GM21390 (cell line): ENCODE data around the gene UNK.

ENCODE experiments used
- ATAC-seq: cut with Tn5 transposase; IDR thresholded peaks from one replicate; pipeline ENCODE4 v1.9.1; 2021; ENCODE audit not compliant: unreplicated experiment

Gene UNK, protein sequence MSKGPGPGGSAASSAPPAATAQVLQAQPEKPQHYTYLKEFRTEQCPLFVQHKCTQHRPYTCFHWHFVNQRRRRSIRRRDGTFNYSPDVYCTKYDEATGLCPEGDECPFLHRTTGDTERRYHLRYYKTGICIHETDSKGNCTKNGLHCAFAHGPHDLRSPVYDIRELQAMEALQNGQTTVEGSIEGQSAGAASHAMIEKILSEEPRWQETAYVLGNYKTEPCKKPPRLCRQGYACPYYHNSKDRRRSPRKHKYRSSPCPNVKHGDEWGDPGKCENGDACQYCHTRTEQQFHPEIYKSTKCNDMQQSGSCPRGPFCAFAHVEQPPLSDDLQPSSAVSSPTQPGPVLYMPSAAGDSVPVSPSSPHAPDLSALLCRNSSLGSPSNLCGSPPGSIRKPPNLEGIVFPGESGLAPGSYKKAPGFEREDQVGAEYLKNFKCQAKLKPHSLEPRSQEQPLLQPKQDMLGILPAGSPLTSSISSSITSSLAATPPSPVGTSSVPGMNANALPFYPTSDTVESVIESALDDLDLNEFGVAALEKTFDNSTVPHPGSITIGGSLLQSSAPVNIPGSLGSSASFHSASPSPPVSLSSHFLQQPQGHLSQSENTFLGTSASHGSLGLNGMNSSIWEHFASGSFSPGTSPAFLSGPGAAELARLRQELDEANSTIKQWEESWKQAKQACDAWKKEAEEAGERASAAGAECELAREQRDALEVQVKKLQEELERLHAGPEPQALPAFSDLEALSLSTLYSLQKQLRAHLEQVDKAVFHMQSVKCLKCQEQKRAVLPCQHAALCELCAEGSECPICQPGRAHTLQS

GRCh38 chr17:75784473-75785015 is at the start of gene UNK:
Gene UNK (plus strand): TSS chr17:75784806. CDS start chr17:75784881, 75 bp downstream.
- peak; percentile 53 for ATAC-seq

GRCh38 chr17:75736173-75736835 is 48.3 kb upstream of the UNK start:
- ATAC-seq: no peak

DNA sequence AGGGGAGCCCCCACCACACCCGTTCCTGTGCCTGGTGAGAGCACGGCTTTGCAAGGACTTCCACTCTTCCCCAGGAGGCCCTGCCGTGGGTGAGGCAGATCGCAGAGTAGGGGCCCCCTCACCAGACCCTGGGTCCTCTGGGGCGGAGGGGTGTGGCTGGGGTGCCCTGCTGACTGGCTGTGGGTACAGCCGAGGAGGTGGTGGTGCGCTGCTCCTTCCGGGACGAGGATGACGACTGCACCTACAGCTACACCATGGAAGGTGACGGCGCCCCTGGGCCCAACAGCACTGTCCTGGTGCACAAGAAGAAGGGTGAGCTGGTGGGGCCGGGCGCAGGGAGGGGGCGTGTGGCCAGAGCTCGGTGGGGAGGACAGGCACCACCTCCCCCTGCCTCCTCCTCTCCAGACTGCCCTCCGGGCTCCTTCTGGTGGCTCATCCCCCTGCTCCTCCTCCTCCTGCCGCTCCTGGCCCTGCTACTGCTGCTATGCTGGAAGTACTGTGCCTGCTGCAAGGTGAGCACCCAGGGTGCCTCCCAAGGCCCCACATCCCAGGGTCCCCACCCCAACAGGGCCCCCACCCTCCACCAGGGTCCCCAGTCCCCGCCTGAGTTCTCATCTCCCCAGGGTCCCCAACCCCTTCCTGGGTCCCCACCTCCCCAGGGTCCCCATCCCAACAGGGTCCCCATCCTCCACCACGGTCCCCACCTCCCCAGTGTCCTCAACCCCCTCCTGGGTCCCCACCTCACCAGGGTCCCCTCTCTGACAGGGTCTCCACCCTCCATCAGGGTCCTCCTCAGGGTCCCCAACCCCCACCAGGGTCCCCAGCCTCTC is 47.3 kb upstream of the UNK start:
- ATAC-seq: no peak

DNA sequence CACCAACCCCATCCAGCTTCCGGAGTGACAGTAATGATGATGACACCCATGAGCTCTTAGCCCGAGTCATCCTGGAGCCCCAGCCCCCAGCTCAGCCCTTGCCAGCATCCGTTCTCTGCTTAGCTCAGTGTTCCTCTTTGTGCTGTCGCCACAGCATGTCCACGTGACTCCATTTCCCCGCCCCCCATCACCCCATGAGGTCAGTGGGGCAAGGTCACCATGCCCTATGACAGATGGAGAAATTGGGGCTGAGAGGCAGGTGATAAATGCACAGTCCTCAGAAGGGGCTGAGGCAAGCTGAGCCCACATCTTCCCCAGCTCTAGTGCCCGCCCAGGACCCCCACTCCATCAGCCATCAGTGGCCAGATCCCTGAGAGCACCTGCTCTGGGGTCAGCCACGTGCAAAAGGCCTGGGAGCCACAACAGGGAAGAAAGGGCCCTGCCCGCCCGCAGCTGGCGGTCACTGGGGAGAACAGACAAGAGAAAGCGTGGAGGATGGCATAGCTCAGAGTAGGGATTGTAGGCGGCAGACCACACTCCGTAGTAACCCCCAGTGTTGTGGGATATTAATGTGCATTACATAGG is 46.3 kb upstream of the UNK start:
- ATAC-seq: no peak

DNA sequence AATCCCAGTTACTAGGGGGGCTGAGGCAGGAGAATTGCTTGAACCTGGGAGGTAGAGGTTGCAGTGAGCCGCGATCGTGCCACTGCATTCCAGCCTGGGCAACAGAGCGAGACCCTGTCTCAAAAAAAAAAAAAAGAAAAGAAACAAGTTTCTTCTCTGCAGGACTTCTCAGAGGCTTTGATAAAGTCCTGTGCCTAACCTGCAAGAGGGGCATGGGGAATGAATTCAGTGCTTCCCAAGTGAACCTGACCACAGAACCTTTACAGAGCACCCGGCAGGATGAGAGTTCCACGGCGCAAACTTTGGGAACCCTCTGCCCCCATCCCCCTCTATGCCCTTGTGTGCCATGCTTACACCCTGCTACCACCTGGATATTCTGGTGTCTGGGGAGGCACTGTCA is 45.4 kb upstream of the UNK start:
- no peak for ATAC-seq

- no peak for ATAC-seq
These were observed 44.8 kb upstream of the UNK start for GRCh38 chr17:75739801-75740200.

- ATAC-seq: no peak
These were observed 44.4 kb upstream of the UNK start for GRCh38 chr17:75740215-75740614.

DNA sequence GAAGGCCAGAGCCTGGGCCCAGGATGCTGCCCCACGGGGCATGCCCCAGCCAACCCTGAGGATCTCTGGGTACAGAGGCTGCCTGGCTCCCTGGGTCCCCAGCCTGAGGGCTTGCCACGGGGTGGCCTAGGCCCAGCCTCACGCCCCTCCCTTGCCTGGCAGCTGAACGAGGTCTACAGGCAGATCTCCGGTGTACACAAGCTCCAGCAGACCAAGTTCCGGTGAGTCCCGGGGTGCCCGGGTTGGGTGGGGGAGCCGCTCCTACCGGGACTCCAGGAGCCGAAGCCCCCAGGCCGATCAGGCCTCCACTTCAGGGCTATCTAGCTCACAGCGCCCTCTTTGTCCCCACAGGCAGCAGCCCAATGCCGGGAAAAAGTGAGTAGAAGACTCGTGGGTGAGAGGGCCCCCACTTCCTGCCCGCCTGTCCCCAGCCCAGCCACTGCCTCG is 44.0 kb upstream of the UNK start:
- no peak for ATAC-seq

GRCh38 chr17:75742337-75742736 is 42.3 kb upstream of the UNK start:
- no peak for ATAC-seq

DNA sequence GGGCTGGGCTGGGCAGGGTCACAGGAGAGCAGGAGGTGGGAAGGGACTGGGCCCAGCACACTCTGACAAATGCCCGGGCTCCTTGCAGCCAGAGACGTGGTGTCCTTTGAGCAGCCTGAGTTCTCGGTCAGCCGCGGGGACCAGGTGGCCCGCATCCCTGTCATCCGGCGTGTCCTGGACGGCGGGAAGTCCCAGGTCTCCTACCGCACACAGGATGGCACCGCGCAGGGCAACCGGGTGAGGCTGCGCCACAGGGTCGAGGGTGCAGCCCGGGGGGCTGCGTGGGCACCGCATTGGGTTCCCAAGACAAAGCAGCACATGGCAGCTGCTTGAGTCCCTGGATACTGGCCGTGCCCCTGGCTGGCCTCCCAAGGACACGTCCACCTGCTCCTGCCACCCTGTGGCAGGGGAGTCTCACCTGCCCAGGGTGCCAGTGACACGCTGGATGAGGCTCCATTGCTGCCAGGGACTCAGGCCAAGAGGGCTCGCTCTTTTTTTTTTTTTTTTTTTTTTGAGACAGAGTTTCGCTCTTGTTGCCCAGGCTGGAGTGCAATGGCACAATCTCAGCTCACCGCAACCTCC is 40.9 kb upstream of the UNK start:
- ATAC-seq: no peak

GRCh38 chr17:75748706-75749105 is 35.9 kb upstream of the UNK start:
- ATAC-seq: no peak

GRCh38 chr17:75749545-75750389 is 34.8 kb upstream of the UNK start:
- peak; percentile 52 for ATAC-seq

DNA sequence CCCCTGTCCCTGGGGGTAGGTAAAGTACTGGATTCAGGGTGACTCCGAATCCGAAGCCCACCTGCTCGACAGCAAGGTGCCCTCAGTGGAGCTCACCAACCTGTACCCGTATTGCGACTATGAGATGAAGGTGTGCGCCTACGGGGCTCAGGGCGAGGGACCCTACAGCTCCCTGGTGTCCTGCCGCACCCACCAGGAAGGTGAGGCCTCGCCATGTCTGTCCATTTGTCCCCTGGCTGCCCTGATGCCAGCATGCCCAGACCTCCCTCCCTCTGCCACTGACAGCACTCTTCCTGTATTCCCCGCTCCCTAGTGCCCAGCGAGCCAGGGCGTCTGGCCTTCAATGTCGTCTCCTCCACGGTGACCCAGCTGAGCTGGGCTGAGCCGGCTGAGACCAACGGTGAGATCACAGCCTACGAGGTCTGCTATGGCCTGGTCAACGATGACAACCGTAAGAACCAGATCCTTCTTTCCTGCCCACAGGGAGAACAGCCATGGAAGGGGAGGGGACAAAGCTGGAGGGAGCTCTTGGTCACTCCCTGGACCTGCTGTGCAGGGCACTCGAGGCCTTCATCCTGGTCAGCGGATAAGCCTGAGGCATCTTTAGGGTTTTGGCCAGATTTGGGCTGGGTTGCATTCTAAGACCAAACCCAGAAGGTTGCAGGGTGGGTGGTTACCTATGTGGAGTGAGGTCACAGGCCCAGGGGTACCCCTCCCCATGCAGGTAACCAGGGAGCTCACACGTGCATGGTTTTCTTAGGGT is 33.8 kb upstream of the UNK start:
- ATAC-seq: no peak

GRCh38 chr17:75751676-75752404 is 32.8 kb upstream of the UNK start:
- no peak for ATAC-seq

DNA sequence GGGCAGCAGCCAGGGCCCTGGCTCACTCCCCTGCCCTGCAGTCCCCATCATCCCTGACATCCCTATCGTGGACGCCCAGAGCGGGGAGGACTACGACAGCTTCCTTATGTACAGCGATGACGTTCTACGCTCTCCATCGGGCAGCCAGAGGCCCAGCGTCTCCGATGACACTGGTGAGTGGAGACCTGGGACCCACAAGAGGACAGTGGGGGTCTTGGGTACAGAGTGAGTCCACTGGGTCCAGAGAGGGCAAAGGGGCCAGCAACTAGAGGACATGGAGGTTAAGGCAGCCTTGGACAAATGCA is 32.2 kb upstream of the UNK start:
- no peak for ATAC-seq

DNA sequence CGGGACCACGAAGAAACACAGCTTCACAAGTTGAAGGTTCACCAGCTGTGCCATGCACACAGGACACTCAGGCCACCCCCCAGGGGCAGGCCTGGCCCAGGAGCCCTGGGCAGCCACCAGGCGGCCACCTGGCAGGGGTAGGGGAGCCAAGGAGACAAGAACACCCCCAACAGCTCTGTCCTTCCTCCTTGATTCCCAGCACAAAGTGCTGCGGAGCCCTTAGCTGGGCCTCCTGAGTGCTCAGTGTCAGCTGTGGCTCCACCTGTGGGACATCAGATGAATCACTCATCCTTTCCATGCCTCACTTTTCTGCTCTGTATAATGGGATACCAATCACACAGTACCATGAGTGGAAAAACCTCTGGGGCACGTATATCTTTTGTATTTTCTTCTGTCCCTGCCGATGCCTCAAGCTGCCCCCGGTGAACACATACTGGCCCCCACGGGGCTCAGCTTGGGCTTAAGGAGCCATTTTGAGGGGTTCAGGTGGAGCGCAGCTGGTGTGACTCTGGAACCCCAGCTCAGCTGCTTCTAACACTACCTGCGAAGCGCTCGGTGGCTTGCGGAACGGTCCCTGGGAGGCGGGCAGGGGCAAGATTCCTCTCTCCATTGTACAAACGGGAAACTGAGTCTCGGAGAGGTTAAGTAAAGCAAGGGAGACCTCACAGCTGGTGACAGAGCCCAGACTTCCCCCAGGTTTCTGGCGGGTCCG is 31.6 kb upstream of the UNK start:
- no peak for ATAC-seq
